Measurements from ENCODE around the gene BMPER.

- TF ChIP-seq POLR2A (IDR thresholded peaks at IDR 0.05) (no peak), EP300 (IDR thresholded peaks at IDR 0.05) (no peak)
- TF ChIP-seq, protein P1, sequence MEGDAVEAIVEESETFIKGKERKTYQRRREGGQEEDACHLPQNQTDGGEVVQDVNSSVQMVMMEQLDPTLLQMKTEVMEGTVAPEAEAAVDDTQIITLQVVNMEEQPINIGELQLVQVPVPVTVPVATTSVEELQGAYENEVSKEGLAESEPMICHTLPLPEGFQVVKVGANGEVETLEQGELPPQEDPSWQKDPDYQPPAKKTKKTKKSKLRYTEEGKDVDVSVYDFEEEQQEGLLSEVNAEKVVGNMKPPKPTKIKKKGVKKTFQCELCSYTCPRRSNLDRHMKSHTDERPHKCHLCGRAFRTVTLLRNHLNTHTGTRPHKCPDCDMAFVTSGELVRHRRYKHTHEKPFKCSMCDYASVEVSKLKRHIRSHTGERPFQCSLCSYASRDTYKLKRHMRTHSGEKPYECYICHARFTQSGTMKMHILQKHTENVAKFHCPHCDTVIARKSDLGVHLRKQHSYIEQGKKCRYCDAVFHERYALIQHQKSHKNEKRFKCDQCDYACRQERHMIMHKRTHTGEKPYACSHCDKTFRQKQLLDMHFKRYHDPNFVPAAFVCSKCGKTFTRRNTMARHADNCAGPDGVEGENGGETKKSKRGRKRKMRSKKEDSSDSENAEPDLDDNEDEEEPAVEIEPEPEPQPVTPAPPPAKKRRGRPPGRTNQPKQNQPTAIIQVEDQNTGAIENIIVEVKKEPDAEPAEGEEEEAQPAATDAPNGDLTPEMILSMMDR (IDR thresholded peaks at IDR 0.05): no peak
These were observed 202.8 kb downstream of the BMPER start for GRCh38 chr7:34108165-34108564.
